HepG2 (cell line): ENCODE results near the gene THADA. TPM values are rescaled to one million over a fixed set of nuclear protein-coding genes. Genes with fewer than 3 reads are reported as not detected.
A peak's percentile ranks its signal among the peaks of the same experiment; 100 is the strongest.

Experiments used
- ATF5 ChIP-seq: sonication (generic); formaldehyde crosslinking; IDR thresholded peaks from 2 replicates; pipeline ENCODE4 v1.4.0; 2020; ENCODE audit warnings: mild to moderate bottlenecking, low read depth, missing genetic modification reagents
- GATAD2A ChIP-seq: IDR thresholded peaks from 2 replicates; pipeline ENCODE4 v1.6.1; 2016
- HMG20A ChIP-seq: IDR thresholded peaks from 2 replicates; pipeline ENCODE4 v1.6.1; 2016; ENCODE audit warnings: borderline replicate concordance
- PHF21A ChIP-seq: sonication (generic); formaldehyde crosslinking; IDR thresholded peaks from 2 replicates; pipeline ENCODE4 v1.5.0; 2020; ENCODE audit warnings: mild to moderate bottlenecking, missing genetic modification reagents
- RFXANK ChIP-seq: IDR thresholded peaks from 2 replicates; pipeline ENCODE4 v1.6.1; 2016
- SOX6 ChIP-seq, 2 experiments: fragments of 450-650 bp in 1 of 2; sonication (generic) in 1 of 2; formaldehyde crosslinking in 1 of 2; IDR thresholded peaks; 2 replicates each; pipeline versions ENCODE4 v1.4.0 to v1.6.1; 2017 to 2020; ENCODE audit warnings: antibody characterized with exemption in 1 of 2, mild to moderate bottlenecking in 1 of 2, missing genetic modification reagents in 1 of 2
- ZBTB37 ChIP-seq: sonication (generic); formaldehyde crosslinking; IDR thresholded peaks from 2 replicates; pipeline ENCODE4 v1.4.0; 2020; ENCODE audit warnings: mild to moderate bottlenecking, missing genetic modification reagents
- ZMYM2 ChIP-seq: sonication (generic); formaldehyde crosslinking; IDR thresholded peaks from 2 replicates; pipeline ENCODE4 v1.8.0; 2022; ENCODE audit warnings: mild to moderate bottlenecking, missing genetic modification reagents
- ZNF331 ChIP-seq: sonication (generic); formaldehyde crosslinking; IDR thresholded peaks from 2 replicates; pipeline ENCODE4 v1.4.0; 2020; ENCODE audit warnings: missing genetic modification reagents
- polyA plus RNA-seq, 8 experiments: library from polyadenylated mRNA; depleted of rRNA in 3 of 8; stranded (reverse) in 7 of 8; unstranded in 1 of 8; fragments of >200 nt; fragmentation: Illumina TruSeq in 4 of 8; extraction: Trizol in 4 of 8; gene quantifications; 2 replicates each; pipeline versions ENCODE4 v1.2.1 to v1.2.3, GENCODE V29; 2011 to 2016; ENCODE audit warnings: low read depth in 4 of 8, missing spikeins in 1 of 8, mixed read lengths in 1 of 8; ENCODE audit not compliant: insufficient read depth in 1 of 8
- total RNA-seq, 5 experiments: library from RNA; depleted of rRNA; stranded (reverse); fragments of >200 nt; fragmentation: Illumina TruSeq; extraction: Trizol; gene quantifications; 2 replicates each; pipeline ENCODE4 v1.2.3, GENCODE V29; 2016; ENCODE audit warnings: low read depth in 1 of 5
- TF ChIP-seq, protein P1 (sequence below): IDR thresholded peaks from 2 replicates; pipeline ENCODE4 v1.6.1; 2016

The THADA gene
- total and polyA plus RNA-seq, 2 of the 13 experiments (the other 11 are each of a cell fraction or from before 2014, with no cell fraction given): 12.7 to 21.7 TPM

DNA sequence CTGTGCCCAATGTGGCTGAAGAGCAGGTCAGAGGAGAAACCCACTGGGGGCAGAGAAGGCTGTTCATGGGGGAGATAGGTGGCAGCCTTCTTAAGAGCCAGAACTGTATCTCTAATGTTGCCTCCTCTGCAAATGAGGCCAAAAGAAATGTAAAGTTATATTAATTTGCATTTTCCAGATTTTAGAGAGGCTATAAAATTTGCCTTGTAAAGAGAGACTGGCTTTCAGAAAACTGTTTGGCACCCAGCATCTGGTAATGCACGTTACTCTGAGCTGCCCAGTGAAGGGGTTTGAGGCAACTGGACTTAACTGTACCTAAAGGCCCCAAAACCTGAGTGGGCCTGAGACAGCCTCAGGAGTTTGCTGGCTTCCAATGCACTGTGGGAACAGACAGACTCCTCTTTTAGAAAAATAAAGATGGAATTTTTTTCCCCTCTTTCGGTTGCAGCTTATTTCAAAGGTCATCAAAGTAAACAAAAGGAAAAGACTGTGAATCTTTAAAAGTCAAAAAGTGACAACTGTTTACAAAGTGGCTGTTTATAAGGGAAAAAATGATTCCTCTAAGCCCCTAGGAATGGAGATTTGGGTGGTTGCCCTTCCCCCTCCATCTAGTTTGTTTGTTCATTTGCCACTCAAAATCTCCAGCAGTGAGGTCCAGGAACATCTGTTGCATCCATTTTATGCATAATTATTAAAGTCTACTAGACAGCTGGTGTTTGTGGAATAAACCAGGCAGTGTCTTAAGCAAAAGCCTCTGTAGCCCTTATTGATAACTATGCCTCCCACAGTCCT lies 237.2 kb downstream of the THADA start (continued):
- TF ChIP-seq, protein P1, sequence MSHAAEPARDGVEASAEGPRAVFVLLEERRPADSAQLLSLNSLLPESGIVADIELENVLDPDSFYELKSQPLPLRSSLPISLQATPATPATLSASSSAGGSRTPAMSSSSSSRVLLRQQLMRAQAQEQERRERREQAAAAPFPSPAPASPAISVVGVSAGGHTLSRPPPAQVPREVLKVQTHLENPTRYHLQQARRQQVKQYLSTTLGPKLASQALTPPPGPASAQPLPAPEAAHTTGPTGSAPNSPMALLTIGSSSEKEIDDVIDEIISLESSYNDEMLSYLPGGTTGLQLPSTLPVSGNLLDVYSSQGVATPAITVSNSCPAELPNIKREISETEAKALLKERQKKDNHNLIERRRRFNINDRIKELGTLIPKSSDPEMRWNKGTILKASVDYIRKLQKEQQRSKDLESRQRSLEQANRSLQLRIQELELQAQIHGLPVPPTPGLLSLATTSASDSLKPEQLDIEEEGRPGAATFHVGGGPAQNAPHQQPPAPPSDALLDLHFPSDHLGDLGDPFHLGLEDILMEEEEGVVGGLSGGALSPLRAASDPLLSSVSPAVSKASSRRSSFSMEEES (CRISPR knock-in tag): 0 out of 2 replicates have a peak, but pooled peaks have one; percentile 29
- TF ChIP-seq ATF5: no peak
- no peak for TF ChIP-seq ZNF331 (CRISPR knock-in tag)
- TF ChIP-seq HMG20A (CRISPR knock-in tag): 0 out of 2 replicates have a peak, but pooled peaks have one; percentile 15
- peak; percentile 67 for TF ChIP-seq GATAD2A (CRISPR knock-in tag)
- TF ChIP-seq SOX6 (IDR thresholded peaks at IDR 0.05): no peak
- peak; percentile 35; the same call in 1 of the 2 replicates for TF ChIP-seq SOX6 (CRISPR knock-in tag; IDR thresholded peaks at IDR 0.05)
- TF ChIP-seq RFXANK (CRISPR knock-in tag): no peak
- 0 out of 2 replicates have a peak, but pooled peaks have one; percentile 28 for TF ChIP-seq ZMYM2 (CRISPR knock-in tag)
- TF ChIP-seq PHF21A (CRISPR knock-in tag): 0 out of 2 replicates have a peak, but pooled peaks have one; percentile 6
- no peak for TF ChIP-seq ZBTB37
- TF ChIP-seq, all 625 proteins: peak for 26
